Measurements from ENCODE around the gene PACRG.

Gene PACRG

GRCh38 chr6:163180874-163181541, 453.2 kb downstream of the PACRG start:
- DNase-seq (ENCODE audit: extremely low read depth, low read depth), result peak; percentile 1
- peak; percentile 40 for TF ChIP-seq CTCF (IDR thresholded peaks at IDR 0.05; ENCODE audit: low read depth, low read length)

DNA sequence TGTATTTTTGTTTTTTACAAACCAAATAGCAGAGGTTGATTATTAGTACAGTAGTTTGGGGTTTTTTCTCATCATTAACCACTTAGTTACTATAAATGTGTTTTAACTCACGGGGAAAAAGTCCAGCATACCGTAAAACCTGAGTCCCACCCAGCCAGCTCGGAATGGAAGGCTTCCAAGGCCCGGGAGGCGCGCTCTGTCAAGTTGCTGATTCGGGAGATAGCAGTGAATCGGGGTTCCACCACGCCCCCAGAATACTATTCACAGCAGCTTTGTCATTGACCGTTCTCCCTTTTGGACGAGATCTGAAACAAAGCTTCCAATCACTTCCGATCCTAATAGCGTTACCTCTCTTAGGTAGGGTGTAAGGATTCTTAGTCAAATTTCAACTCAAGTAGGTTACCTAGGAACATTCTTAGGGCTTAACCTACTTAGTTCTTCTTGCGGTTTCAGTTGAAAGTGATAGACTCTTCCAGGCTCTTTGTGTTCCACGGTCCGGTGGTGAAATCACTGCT, 453.9 kb downstream of the PACRG start:
- TF ChIP-seq CTCF (IDR thresholded peaks at IDR 0.05; ENCODE audit: low read depth, low read length), result no peak
- DNase-seq (ENCODE audit: extremely low read depth, low read depth), result no peak

- TF ChIP-seq CTCF (IDR thresholded peaks at IDR 0.05; ENCODE audit: low read depth, low read length), result no peak
- no peak for DNase-seq (ENCODE audit: extremely low read depth, low read depth)
Measured at GRCh38 chr6:163182696-163183095, 454.9 kb downstream of the PACRG start.

- TF ChIP-seq CTCF (IDR thresholded peaks at IDR 0.05; ENCODE audit: low read depth, low read length), result no peak
- no peak for DNase-seq (ENCODE audit: extremely low read depth, low read depth)
Measured at GRCh38 chr6:163183806-163184205, 456.0 kb downstream of the PACRG start.

DNA sequence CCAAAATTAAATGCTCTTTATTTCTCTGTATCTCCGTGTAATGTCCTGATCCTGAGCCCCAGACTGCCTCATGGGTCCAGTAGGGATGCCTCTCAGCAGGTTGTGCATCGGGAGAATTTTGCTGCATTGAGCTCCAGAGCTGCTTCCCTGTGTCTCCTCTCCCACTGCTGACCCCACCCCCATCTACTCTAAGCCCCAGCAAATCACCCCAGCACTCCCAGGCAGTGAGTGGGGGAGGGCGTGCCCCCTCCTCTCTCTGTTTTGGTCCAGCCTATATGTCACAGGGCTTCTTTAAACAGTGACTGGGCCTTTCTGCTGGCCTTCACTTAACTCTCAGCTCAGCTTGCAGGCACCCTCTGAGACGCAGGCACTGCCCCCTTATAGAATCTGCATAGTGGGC, 458.0 kb downstream of the PACRG start:
- TF ChIP-seq CTCF (IDR thresholded peaks at IDR 0.05; ENCODE audit: low read depth, low read length), result no peak
- DNase-seq (ENCODE audit: extremely low read depth, low read depth), result no peak

DNA sequence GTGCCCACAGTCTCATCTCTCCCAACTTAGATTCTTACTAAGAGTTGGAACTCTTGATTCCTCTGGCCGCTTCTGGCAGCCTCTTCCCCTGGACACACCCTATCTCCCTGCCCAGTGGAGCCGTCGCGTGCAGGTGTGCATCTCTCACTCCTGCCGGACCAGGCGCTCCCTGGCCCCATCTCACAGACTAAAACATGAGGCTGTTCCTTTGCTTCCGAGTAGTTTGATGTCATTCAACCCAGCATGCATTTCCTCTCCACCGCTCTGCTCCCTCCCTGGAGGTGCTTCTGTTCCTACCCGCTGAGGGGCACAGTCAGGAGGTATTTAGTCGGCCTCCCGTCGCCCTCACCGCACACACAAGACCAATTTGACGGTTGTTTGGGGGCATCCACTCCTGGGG, 458.8 kb downstream of the PACRG start:
- no peak for DNase-seq (ENCODE audit: extremely low read depth, low read depth)

More for the DNA sequence above, 458.8 kb downstream of the PACRG start:
- no peak for TF ChIP-seq CTCF (IDR thresholded peaks at IDR 0.05; ENCODE audit: low read depth, low read length)

Data from AG09319 (cell line).